Measurements from ENCODE around the gene SLC5A5. TPM values are rescaled to one million over a fixed set of nuclear protein-coding genes. Genes with fewer than 3 reads are reported as not detected.

The SLC5A5 gene
- total RNA-seq, 1 experiment from 2014 or later: 1.8 TPM

- no peaks in the 10 kb centered on the region for H4K20me1 ChIP-seq (ENCODE audit: control insufficient read depth, insufficient read depth, insufficient read length)
- H3K14ac ChIP-seq (ENCODE audit: insufficient read depth, low read length): no peak overlapping the region
- no peak overlapping the region for H2BK5ac ChIP-seq (ENCODE audit: insufficient read length, low read length)
- Mint-ChIP-seq H3K4me1 (peaks cover 5 to 16% of the 10 kb centered on the region in 2 experiments; a peak in 3 of 4 replicates), H3K4me3 (no peak overlapping the region), H3K27ac (peak overlapping the region in 1 of 3 experiments; percentile 77; a peak in 1 of 7 replicates), H3K9me3 (peaks cover 2 to 5% of the 10 kb centered on the region in 2 experiments; a peak in 3 of 5 replicates), H3K36me3 (ENCODE audit: insufficient read depth in 1 of 3, low read depth in 3 of 3) (no peaks in the 10 kb centered on the region; a peak in 1 of 7 replicates), H3K27me3 (ENCODE audit: low read depth) (peaks cover 33% of the 10 kb centered on the region)
- H4K8ac ChIP-seq (replicated peaks; ENCODE audit: insufficient read length, low read depth, low read length): no peak overlapping the region
- H3K9ac ChIP-seq (ENCODE audit: extremely low read depth, insufficient read length, low read length): no peak overlapping the region
- WGBS (ENCODE audit: extremely low coverage, insufficient read length, low lambda C conversion rate): no CpG with 5 or more reads among the region's 14 CpGs
- no peaks in the 10 kb centered on the region for H3K9me3 ChIP-seq (ENCODE audit: control insufficient read depth, low read depth, low read length)
- H3K4me2 ChIP-seq (ENCODE audit: insufficient read depth, insufficient read length, low read length): no peak overlapping the region
- no peak for TF ChIP-seq CTCF (conservative IDR thresholded peaks at IDR 0.05)
- no peaks in the 10 kb centered on the region for H3K27me3 ChIP-seq (ENCODE audit: insufficient read depth, low read length)
- DNase-seq: no peak
- no peak overlapping the region for H2AFZ ChIP-seq (ENCODE audit: low read length)
- H2BK15ac ChIP-seq (ENCODE audit: low read depth, low read length): no peak overlapping the region
- H2BK12ac ChIP-seq (ENCODE audit: insufficient read length, low read depth, low read length): no peak overlapping the region
- no peak overlapping the region for H2AK5ac ChIP-seq (ENCODE audit: insufficient read length, low read length)
- H4K5ac ChIP-seq (ENCODE audit: insufficient read length, low read depth, low read length): no peak overlapping the region
- peak overlapping the region; percentile 5 for H3K18ac ChIP-seq (ENCODE audit: insufficient read length, low read depth, low read length)
- H3K27ac ChIP-seq (ENCODE audit: insufficient read length, low read depth, low read length): no peak overlapping the region
- H3T11ph ChIP-seq (ENCODE audit: low read length): no peak overlapping the region
- H3K56ac ChIP-seq (ENCODE audit: insufficient read length, low read depth, low read length): no peak overlapping the region
- no peak overlapping the region for H4K91ac ChIP-seq (ENCODE audit: insufficient read length, low read depth, low read length)
- H3K4me1 ChIP-seq (ENCODE audit: insufficient read depth, low read length): no peaks in the 10 kb centered on the region
- H3K4ac ChIP-seq (ENCODE audit: low read depth, low read length): no peak overlapping the region
- no peaks in the 10 kb centered on the region for H3K79me2 ChIP-seq (ENCODE audit: insufficient read depth, low read length)
- no peaks in the 10 kb centered on the region for H3K79me1 ChIP-seq (ENCODE audit: insufficient read depth, low read depth, low read length, poor library complexity, severe bottlenecking)
- no peak overlapping the region for H3K23ac ChIP-seq (ENCODE audit: insufficient read length, low read depth, low read length)
- no peak overlapping the region for H2BK20ac ChIP-seq (ENCODE audit: low read depth, low read length, poor library complexity, severe bottlenecking)
- peaks cover 4% of the 10 kb centered on the region for H3K23me2 ChIP-seq (ENCODE audit: insufficient read length, low read depth, low read length, poor library complexity, severe bottlenecking)
- no peak overlapping the region for H2BK120ac ChIP-seq (ENCODE audit: low read depth, low read length, poor library complexity, severe bottlenecking)
Observed at GRCh38 chr19:17848595-17849292, 23.0 kb upstream of the SLC5A5 start.

Measured in H9 (cell line).